ENCODE measurements around the gene NLGN1.
"Not testable (repeated sequence)": the region's sequence is repeated elsewhere in the genome, so short reads cannot be mapped to it uniquely, and the experiment has no call there.

The NLGN1 gene

DNA sequence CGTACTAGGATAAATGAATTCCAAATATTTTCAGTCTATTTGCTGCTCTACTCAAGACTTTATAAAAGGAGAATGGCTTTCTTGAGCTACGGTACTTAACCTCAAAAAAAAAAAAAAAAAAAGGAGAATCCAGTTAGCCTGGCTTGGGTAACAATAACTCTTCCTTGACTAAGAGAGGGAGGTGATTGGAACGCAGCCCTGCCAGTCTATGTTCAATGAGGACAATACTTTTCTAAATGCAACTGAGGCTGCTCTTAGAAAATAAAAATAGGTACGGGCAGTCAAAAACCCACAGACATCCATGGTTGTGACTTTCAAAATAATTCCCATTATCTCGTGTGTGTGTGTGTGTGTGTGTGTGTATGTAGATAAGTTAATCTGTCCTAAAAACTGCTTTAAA, 799.9 kb downstream of the NLGN1 start:
- no peak for DNase-seq

DNA sequence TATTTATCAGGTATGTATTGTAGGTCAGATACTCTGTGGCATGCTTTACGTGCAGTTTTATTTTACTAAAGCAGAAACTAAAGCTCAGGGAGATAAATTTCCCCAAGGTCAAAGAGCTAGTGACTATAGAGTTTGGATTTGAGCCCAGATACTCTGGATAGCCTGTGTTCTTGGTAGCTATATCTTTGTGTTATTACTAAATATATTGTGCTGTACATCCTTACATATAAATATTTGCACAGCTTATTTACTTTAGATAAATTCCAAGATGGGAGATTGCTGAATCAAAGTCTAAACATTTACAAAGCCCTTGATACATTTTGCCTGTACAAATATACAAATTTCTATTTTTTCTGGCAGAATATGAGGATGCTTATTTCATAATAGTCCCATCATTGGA, 800.7 kb downstream of the NLGN1 start:
- no peak for DNase-seq

DNA sequence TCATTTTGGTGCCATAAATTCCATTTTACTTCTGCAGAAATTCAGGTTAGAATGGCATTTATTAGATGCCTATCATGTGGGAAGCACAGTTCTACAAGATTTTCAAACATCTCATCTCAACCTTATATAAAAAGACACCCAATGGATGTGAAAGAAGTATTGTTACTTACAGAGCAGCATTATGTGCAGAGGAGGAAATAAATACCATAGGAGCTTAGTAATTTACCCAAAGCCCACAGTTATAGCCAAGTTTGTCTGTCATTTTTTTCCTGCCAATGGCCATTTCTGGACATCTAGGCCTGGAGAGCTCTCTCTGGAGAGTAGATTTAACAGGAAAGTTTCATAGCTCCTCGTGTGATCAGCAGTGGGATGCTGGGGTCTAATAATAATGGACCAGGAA, 802.2 kb downstream of the NLGN1 start:
- no peak for DNase-seq

DNA sequence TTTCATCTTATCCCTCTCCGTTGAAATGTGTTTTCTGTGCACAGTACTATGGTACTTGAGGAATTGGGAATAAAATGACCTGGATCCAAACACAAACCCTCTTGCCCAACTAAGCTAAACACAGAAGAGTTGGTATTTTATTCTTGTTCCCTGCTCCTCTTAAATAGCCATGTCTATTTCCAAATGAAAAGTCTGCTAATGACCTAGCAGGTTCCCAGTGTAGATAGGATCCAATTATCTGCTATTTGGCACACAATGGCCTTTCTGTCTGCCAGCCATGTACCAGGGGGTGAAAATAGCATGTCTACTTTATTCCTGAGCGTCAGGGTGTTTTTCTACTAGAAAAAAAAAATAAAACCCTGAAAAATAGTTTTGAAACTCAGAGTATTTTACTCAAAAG, 804.6 kb downstream of the NLGN1 start:
- DNase-seq, result no peak

DNA sequence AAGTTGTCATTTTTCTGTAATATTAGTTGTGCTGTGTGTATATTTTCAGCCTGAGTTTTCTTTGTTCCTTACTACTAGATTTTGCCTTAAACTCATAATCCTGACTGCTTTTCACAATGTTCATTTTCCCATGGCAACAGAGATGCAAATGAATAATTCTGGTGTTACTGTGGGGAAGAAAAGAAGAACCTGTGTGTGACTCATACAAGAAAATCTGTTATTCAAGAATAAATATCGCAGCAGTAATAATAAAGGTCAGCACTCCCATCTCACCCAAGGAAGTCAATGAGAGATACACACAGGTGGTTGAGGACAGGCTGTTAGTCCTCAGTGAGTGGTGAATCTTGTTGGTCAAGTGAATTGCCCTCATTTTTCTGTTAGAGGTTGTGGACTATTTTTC, 805.0 kb downstream of the NLGN1 start:
- no peak for DNase-seq

DNA sequence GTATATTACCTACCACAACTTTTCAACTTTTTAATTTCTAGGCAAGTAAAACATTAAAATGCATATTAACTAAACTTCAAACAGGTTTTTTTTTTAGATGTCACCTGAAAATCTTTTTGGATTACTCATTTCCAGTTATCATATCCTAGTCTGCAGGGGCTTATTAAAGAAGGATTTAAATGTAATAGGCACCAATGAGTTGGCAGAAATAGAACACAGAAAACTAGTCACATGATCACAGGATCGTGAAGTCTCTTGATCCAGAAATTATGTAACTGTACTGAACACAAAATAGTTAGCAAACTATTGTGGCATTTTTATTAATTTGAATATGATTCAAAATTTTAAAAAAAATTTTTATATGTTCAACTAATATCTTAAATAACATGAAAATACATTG, 807.2 kb downstream of the NLGN1 start:
- DNase-seq, result no peak

DNA sequence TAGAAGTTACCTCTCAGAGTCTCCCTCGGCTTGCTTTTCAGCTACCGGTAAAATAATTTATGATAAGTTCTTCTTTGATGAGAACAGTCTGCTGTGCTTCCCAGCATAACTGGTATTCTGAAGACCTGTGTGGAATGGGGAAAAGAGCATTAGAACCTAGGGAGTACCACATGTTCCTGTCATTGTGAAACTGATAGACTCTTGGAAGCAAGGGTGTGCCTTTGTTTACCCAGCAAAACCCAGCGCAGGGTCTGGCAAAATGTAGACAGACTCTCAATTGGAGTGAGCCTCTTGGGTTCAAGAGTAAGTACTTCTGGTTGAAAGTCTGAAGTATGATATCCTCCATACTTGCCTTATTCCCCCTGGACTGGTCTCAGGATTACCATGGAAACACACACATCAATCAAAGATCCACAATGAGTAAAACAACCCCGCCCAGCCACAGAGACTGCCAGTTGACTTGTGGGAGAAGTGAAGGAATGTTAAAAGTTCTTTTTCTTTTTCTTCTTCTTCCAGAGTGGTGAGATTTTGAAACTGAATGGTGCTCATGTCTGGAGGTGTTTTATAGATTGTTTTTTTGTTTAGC, 809.2 kb downstream of the NLGN1 start:
- no peak for DNase-seq

DNA sequence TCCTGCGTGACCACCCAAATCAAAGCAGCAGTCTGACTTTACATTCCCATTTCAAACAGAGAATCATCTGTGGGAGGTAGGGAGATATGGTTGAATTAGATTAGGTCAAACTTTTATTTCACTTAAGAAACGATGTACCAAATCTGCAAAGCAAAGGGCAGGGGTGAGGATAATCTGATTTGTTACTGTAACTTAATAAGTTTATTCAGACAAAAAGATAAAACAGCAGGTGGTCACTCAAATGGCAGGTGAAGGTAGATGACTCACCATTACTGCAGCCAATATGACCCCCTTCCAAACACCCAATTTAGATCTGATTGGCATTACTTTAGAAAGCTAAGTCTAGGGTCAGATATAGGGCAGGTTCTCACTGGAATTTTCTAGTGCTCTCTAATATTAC, 810.6 kb downstream of the NLGN1 start:
- no peak for DNase-seq

DNA sequence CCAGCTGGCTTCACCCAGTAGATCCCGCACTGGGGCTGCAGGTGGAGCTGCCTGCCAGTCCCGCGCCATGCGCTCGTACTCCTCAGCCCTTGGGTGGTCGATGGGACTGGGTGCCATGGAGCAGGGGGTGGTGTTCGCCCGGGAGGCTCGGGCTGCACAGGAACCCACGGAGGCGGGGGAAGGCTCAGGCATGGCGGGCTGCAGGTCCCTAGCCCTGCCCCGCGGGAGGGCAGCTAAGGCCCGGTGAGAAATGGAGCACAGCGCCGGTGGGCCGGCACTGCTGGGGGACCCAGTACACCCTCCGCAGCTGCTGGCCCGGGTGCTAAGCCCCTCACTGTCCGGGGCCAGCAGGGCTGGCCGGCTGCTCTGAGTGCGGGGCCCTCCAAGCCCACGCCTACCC, 814.4 kb downstream of the NLGN1 start:
- DNase-seq, result not testable (repeated sequence)

DNA sequence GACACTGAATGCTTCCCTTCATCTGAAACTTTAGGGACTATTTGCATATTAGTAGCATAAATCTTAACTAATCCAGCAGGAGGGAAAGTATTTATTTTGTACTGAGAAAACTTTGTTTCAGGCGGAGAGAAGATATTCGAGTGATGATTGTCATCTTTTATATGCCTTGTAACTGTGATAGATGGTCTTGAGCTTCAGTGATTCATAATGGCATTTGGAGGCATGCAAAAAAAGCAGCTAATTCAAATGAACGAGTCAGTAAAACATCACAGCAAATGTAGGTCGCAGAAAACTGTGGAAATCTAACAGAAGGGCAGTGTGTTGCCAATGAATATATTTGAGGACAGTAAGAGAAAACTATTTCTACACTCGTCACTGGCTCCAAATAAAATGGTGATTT, 817.9 kb downstream of the NLGN1 start:
- DNase-seq, result no peak

DNA sequence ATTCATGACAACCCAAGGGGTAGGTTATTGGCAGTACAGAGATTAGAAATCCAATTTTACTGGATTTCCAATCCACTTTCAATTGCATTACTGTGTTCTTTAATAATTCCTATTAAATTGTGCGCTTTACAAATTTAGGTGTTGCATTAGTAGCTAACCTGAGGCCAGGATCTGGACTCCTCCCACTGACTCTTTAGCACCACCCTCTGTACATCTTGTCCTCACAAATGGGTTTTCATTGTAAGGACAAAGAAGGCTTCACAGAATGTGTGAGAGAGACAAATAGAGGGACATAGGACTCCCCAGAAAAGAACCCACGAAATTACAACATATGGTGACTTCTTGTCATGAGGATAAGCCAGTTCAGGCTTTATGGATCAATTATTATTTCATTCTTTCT, 818.5 kb downstream of the NLGN1 start:
- DNase-seq, result no peak

DNA sequence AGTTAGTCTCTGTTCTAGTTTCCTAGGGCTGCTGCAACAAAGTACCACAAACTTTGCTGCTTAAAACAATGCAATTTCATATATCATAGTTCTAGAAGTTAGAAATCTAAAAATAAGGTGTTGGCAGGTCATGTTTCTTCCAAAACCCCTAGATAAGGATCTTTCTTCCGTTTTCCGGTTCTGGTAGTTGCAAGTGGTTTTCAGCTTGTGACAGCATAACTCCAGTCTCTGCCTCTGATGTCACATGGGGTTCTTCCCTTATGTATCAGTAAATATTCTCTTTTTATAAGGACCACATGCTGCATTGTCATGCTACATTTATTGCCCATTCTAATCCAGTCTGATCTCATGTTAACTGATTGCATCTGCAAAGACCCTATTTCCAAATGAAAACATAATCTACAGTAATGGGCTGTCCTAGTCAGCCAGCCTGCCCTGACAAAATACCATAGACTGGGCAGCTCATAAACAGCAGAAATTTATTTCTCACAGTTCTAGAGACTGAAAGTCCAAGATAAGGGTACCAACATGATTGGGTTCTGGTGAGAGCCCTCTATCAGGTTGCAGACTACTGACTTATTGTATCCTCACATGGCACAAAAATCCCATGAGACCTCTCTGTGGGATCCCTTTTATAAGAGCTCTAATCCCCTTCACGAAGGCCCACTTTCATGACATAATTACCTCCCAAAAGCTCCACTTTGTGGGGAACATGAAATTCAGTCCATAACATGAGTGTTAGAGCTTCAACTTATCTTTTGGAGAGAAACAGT, 819.6 kb downstream of the NLGN1 start:
- DNase-seq, result no peak

DNA sequence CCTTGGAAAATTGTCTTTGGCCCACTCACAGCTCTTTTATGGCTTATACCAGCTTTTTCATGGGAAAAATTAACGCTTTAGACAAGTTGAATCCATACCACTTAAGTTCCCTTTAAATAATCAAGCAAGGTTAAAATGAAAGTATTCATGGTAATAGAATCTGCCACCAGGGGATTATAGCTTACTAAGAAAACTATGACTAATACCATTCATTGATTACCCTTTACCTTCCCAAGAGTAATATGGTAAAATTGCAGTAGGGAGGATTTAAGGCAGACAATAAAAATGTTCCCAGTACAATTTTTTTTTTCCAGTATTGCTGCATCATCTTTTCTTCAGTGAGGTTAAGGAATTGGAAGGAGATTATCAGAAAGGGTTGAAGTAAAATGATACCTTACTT, 820.5 kb downstream of the NLGN1 start:
- no peak for DNase-seq

DNA sequence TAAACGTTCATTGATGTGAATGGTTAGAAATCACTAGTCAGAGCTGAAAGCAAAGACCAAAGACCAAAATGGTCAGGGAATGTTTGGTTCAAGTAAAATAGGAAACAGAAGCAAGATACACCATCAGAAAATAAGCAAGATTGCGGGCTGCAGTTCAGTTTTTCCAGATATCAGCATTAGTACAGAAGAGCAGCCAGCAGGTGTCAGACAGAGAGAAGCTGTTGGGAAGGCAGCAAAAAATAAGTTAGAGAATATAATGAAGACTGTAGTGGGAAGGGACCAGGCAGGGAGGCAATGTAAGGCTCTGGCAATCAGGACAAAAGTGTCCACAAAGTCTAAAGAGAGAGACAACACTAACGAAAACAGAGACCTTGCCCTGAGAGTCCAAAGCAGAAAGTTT, 822.2 kb downstream of the NLGN1 start:
- DNase-seq, result no peak

DNA sequence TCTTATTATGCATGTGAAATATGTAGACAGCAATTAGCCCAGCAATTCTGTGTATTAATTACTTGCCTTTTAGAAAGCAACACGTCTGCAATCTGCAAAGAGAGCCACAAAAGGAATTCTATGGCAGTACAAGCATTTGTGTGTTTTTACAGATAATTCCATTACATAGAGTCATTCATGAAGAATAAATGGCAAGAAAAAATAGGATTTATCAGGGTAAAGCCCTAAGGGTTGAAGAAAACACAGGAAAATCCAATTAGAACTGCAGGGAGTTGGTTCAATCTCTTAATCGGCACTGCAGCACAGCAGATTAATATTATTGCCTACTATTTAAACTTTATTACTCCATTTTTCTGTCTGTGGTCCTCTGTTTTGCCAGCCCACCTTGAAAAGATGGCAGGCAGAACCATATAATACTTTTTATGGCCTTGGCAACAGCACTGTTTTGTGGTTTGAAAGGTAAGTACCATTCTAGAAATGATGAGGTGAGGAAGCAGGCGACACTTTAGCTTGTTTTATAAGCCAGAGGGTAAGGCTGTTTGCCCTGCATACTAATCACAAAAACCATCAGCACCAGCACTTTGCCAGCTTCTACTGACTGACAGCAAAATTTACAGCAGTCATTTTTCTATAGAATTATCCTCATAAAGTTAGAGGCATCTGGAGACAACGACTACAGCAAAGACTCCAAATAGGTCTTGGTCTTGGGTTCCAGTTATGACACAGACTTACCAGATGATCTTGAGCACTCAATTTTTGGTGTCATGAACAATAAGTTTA, 823.4 kb downstream of the NLGN1 start:
- DNase-seq, result no peak

DNA sequence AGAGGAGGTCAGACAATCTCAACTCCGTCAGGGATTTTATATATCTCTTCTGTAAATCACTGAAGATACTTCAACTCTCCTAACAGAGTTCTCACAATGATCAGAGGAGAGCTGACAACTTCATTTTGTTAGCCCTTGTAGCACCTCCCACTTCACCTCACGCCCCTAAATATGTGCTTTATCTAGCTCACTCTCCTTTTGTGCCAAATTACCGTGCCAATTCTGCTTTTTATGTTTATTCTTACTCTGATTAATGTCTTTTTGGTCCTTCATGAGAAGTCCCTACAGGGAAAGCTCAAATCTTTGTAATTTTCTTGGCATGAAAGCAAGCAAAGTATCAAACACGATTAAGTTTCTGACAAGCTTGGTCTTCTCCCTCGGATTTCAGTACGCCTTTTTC, 825.5 kb downstream of the NLGN1 start:
- no peak for DNase-seq

DNA sequence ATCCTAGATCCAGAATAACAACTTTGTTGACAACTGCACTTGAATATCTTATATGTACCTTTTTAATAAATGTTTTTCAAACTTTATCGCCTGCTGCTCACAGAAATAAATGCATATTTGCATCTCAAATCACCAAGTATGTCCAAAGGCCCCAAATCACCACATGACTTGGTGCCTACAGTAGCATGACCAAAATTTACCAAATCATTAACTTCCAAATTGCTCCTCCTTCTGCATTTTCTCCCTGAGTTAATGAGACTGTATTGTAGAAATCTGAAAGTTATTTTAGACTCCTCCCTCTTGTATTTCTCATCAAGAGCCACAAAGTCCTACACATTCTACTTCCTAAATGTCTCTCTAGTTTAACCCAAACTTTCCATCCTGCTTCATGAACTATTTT, 826.1 kb downstream of the NLGN1 start:
- DNase-seq, result no peak

DNA sequence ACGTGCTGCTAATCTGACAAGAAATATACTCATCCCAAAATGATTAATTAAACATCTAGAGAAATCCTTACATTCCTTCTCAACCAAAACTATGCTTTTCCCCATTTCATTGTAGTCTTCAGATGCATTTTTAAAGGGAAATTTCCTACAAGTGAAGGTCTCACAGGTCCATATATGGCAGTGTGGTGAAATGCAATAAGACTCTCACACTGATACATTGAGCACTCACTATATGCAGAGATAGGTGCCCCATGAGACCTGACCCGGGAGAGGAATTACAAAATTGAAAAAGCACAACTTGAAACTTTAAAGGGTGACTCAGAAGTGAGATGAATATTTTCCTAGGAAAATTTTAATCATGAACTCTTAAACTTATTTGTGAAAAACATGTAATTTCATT, 832.4 kb downstream of the NLGN1 start:
- no peak for DNase-seq

DNA sequence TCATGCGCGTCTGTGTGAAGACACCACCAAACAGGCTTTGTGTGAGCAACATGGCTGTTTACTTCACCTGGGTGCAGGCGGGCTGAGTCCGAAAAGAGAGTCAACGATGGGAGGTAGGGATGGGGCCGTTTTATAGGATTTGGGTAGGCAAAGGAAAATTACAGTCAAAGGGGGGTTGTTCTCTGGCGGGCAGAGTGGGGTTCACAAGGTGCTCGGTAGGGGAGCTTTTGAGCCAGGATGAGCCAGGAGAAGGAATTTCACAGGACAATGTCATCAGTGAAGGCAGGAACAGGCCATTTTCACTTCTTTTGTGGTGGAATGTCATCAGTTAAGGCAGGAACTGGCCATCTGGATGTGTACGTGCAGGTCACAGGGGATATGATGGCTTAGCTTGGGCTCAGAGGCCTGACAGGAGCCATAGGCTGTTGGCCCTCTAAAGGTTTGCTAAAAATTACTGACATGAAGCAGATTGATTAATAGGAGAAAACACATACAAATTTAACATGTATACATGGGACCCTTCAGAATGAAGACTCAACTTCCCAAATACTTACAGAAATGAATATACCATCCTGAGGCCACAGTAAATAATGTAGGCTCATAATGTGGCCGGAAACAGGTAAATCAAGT, 834.6 kb downstream of the NLGN1 start:
- not testable (repeated sequence) for DNase-seq

DNA sequence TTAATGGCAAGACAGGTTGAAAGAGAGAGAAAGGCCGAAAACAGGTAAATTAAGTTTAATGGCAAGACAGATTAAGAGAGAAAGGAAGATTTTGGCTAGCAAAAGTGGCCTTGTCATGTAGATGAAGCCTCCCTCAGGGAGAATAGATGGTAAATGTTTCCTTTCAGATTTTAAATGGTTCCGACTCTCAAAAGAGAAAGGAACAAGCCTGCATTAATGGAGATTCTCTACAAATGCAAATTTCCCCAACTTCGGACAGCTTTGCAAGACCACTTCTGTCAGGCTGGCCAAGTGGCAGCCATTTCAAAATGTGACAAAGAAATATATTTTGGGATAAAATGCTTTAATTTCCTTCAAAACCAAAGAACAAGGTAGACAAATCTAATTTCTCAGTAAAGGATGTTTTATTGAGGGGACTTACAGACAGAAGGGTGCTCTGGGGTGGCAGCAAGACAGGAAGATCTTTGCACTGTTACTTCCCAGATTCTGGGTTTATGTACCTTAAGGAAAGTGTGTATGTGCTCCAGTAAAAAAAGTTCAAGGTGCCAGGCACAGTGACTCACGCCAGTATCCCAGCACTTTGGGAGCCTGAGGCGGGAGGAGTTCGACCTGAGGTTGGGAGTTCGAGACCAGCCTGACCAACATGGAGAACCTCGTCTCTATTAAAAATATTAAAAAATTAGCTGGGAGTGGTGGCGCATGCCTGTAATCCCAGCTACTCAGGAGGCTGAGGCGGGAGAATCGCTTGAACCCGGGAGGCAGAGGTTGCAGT, 835.3 kb downstream of the NLGN1 start:
- DNase-seq, result no peak

DNA sequence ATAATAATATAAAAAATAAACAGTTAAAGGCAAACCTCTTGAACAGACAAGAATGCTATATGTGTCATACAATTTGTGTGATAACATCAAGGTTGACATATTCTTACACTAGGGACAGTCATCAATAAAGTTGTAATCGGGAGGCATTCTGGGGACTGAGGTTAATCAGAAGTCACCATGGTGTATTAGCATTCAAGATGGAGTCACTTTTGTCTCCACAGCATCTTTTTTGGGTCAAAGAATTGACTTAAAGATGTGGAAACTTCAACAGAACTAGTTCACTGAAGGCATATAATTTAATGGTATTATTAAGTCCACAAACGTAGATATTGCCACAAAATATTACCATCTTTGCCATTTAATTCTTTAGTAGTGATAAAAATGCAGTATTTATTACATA, 836.0 kb downstream of the NLGN1 start:
- no peak for DNase-seq

DNA sequence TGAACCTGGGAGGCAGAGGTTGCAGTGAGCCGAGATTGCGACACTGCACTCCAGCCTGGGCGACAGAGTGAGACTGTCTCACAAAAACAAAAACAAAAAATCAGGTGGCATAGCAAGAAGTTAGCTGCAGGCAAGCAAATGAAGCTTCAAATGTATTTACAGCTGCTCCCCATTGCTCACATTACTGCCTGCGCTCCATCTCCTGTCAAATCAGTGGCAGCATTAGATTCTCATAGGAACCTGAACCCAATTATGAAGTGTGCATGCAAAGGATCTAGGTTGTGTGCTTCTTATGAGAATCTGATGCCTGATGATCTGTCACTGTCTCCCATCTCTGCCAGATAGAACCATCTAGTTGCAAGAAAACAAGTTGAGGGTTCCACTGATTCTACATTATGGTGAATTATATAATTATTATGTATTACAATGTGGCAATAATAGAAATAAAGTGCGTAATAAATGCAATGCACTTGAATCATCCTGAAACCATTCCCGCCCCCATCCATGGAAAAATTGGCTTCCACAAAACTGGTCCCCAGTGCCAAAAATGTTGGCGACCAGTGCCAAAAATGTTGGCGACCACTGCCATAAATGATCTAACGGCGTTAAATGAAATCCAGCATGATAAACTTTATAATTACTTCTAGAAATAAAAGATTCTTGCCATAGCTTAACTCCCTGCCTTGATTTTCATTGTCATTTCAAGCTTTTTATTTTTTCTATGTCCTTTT, 844.9 kb downstream of the NLGN1 start:
- DNase-seq, result no peak
